ENCODE measurements around the gene RPL41. TPM values are rescaled to one million over a fixed set of nuclear protein-coding genes. Genes with fewer than 3 reads are reported as not detected.
A peak's percentile ranks its signal among the peaks of the same experiment; 100 is the strongest.

RPL41 gene
- total and polyA plus RNA-seq, 9 of the 15 experiments (the other 6 are each of a cell fraction or from before 2014, with no cell fraction given), result 3,403 to 11,276 (median 5,604) TPM

DNA sequence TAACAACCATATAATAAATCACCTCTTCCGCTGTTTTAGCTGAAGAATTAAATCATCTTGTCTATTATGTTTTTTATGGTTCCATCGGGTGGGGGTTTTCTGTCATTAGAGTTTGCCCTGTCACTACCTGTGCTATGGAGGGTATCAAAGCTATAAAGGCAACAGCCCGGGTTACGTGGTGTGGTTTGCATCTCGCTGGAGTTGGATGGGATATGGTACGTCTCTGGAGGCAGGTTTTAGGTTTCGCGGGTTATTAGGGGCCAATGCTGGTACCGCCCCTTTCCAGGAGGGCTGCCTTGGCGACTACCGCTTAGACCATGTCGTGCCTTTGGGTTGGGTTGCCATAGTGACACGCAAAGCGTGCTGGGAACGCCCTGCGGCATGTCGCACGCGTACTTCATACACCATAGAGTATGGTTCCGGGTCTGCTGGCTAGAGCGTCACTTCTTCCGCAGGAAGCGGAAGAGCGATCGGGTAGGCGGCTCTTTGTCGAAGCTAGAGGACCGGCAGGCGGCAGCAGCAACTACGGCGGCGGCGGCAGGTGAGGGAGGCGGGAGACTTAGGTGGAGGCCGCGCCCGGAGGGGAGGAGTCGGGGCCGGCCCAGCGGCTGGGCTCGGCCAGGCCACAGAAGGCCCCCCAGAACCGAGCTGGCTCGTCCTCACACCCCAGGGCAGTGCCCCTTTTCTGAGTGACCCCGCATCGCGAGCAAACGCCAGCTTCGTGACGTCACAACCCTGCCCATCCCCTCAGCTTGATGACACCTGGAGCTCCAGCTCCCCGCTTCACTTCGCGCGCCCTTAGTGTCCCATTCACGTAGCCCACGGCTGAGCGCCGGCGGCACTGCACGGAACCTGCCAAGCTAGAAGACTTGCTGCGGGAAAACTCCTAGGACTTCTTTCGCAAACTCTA lies 1.6 kb downstream of the RPL41 start, which contains the start of gene ZC3H10 (continued):
- TF ChIP-seq, protein P1, sequence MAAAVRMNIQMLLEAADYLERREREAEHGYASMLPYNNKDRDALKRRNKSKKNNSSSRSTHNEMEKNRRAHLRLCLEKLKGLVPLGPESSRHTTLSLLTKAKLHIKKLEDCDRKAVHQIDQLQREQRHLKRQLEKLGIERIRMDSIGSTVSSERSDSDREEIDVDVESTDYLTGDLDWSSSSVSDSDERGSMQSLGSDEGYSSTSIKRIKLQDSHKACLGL (CRISPR knock-in tag; IDR thresholded peaks at IDR 0.05; ENCODE audit: borderline replicate concordance, poor library complexity, severe bottlenecking), result no peak
- TF ChIP-seq, protein P2, sequence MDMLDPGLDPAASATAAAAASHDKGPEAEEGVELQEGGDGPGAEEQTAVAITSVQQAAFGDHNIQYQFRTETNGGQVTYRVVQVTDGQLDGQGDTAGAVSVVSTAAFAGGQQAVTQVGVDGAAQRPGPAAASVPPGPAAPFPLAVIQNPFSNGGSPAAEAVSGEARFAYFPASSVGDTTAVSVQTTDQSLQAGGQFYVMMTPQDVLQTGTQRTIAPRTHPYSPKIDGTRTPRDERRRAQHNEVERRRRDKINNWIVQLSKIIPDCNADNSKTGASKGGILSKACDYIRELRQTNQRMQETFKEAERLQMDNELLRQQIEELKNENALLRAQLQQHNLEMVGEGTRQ (CRISPR knock-in tag; IDR thresholded peaks at IDR 0.05), result no peak
- TF ChIP-seq GABPA (tag; conservative IDR thresholded peaks at IDR 0.05; ENCODE audit: low read depth) (peak; percentile 99), ZNF76 (CRISPR knock-in tag; IDR thresholded peaks at IDR 0.05; ENCODE audit: borderline replicate concordance) (no peak), GTF2E2 (tag; IDR thresholded peaks at IDR 0.05) (no peak), ZNF232 (CRISPR knock-in tag; IDR thresholded peaks at IDR 0.05) (no peak), ZNF12 (CRISPR knock-in tag; IDR thresholded peaks at IDR 0.05) (no peak), ZNF224 (CRISPR knock-in tag; IDR thresholded peaks at IDR 0.05) (no peak), MTA3 (IDR thresholded peaks at IDR 0.05; ENCODE audit: borderline replicate concordance) (peak; percentile 94), JUNB (CRISPR knock-in tag; conservative IDR thresholded peaks at IDR 0.05) (no peak), BCL6 (CRISPR knock-in tag; IDR thresholded peaks at IDR 0.05) (0 out of 2 replicates have a peak, but pooled peaks have one; percentile 8), BMI1 (IDR thresholded peaks at IDR 0.05; ENCODE audit: low read length) (peak; percentile 93), KLF1 (tag; IDR thresholded peaks at IDR 0.05) (peak; percentile 92), STAT5B (CRISPR knock-in tag; IDR thresholded peaks at IDR 0.05) (no peak), POLR2B (IDR thresholded peaks at IDR 0.05; ENCODE audit: low read depth, partially characterized antibody) (peak; percentile 98), HOXB6 (CRISPR knock-in tag; IDR thresholded peaks at IDR 0.05; ENCODE audit: borderline replicate concordance) (0 out of 2 replicates have a peak, but pooled peaks have one; percentile 46), PTTG1 (tag; IDR thresholded peaks at IDR 0.05; ENCODE audit: low read depth) (no peak), ADNP (tag; IDR thresholded peaks at IDR 0.05) (no peak), CBX3 (IDR thresholded peaks at IDR 0.05; ENCODE audit: borderline replicate concordance in 1 of 2, low read length in 2 of 2) (no peak; a peak in 1 of 3 replicates)
- TF ChIP-seq, protein P3, sequence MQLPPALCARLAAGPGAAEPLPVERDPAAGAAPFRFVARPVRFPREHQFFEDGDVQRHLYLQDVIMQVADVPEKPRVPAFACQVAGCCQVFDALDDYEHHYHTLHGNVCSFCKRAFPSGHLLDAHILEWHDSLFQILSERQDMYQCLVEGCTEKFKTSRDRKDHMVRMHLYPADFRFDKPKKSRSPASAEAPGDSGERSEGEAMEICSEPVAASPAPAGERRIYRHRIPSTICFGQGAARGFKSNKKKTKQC (CRISPR knock-in tag; IDR thresholded peaks at IDR 0.05), result no peak; the same call in 1 of the 2 replicates
- TF ChIP-seq, protein P4, sequence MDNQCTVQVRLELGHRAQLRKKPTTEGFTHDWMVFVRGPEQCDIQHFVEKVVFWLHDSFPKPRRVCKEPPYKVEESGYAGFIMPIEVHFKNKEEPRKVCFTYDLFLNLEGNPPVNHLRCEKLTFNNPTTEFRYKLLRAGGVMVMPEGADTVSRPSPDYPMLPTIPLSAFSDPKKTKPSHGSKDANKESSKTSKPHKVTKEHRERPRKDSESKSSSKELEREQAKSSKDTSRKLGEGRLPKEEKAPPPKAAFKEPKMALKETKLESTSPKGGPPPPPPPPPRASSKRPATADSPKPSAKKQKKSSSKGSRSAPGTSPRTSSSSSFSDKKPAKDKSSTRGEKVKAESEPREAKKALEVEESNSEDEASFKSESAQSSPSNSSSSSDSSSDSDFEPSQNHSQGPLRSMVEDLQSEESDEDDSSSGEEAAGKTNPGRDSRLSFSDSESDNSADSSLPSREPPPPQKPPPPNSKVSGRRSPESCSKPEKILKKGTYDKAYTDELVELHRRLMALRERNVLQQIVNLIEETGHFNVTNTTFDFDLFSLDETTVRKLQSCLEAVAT (IDR thresholded peaks at IDR 0.05), result peak; percentile 32 to 61; a peak in 2 of 4 replicates

All from K562 (cell line).